Chondrocyte (in vitro differentiated cells): ENCODE data around the gene RNASE7. TPM values are rescaled to one million over a fixed set of nuclear protein-coding genes. Genes with fewer than 3 reads are reported as not detected.

Experiments
- DNase-seq: peaks from one replicate; pipeline ENCODE4 v3.0.0; 2021; ENCODE audit warnings: mixed read lengths, low spot score
- H3K27ac Mint-ChIP-seq: one replicate; pipeline ENCODE4 v1.8.0; 2021; ENCODE audit warnings: mild to moderate bottlenecking, moderate library complexity, mixed read lengths; ENCODE audit not compliant: unreplicated experiment
- H3K27me3 Mint-ChIP-seq: 2 replicates; pipeline ENCODE4 v1.8.0; 2021; ENCODE audit warnings: low read depth, mixed read lengths
- H3K36me3 Mint-ChIP-seq: 2 replicates; pipeline ENCODE4 v1.8.0; 2021; ENCODE audit warnings: low read depth, mixed read lengths
- H3K4me1 Mint-ChIP-seq: 2 replicates; pipeline ENCODE4 v1.8.0; 2021; ENCODE audit warnings: low read depth, mild to moderate bottlenecking, mixed read lengths
- H3K4me3 Mint-ChIP-seq: one replicate; pipeline ENCODE4 v1.8.0; 2021; ENCODE audit warnings: mild to moderate bottlenecking, moderate library complexity, mixed read lengths; ENCODE audit not compliant: unreplicated experiment
- H3K9me3 Mint-ChIP-seq: 2 replicates; pipeline ENCODE4 v1.8.0; 2021; ENCODE audit warnings: low read depth, mixed read lengths
- total RNA-seq: library from RNA; stranded (reverse); gene quantifications from 3 replicates; pipeline ENCODE4 v1.2.1, GENCODE V29; 2021
- TF ChIP-seq, protein P1 (sequence below): fragments of 200-600 bp; sonication (generic); IDR thresholded peaks from 2 replicates; pipeline ENCODE4 v1.5.0; 2021; ENCODE audit warnings: antibody characterized with exemption, mild to moderate bottlenecking, moderate library complexity

The RNASE7 gene
- total RNA-seq, 1 donor from 2014 or later, result not detected

- H3K27ac Mint-ChIP-seq, result no peak overlapping the region
- H3K4me3 Mint-ChIP-seq, result no peak overlapping the region
- H3K9me3 Mint-ChIP-seq, result no peaks in the 10 kb centered on the region
- H3K4me1 Mint-ChIP-seq, result no peaks in the 10 kb centered on the region
- DNase-seq, result no peak
- peaks cover 16% of the 10 kb centered on the region for H3K27me3 Mint-ChIP-seq
- H3K36me3 Mint-ChIP-seq, result no peaks in the 10 kb centered on the region
- TF ChIP-seq, protein P1, sequence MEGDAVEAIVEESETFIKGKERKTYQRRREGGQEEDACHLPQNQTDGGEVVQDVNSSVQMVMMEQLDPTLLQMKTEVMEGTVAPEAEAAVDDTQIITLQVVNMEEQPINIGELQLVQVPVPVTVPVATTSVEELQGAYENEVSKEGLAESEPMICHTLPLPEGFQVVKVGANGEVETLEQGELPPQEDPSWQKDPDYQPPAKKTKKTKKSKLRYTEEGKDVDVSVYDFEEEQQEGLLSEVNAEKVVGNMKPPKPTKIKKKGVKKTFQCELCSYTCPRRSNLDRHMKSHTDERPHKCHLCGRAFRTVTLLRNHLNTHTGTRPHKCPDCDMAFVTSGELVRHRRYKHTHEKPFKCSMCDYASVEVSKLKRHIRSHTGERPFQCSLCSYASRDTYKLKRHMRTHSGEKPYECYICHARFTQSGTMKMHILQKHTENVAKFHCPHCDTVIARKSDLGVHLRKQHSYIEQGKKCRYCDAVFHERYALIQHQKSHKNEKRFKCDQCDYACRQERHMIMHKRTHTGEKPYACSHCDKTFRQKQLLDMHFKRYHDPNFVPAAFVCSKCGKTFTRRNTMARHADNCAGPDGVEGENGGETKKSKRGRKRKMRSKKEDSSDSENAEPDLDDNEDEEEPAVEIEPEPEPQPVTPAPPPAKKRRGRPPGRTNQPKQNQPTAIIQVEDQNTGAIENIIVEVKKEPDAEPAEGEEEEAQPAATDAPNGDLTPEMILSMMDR, result peak; percentile 94
Measured at GRCh38 chr14:21014761-21015190, 27.4 kb upstream of the RNASE7 start.

- Mint-ChIP-seq H3K27me3 (peaks cover 16% of the 10 kb centered on the region), H3K9me3 (no peaks in the 10 kb centered on the region), H3K4me3 (no peak overlapping the region), H3K27ac (no peak overlapping the region), H3K4me1 (no peaks in the 10 kb centered on the region), H3K36me3 (no peaks in the 10 kb centered on the region)
- TF ChIP-seq, protein P1, result no peak
- DNase-seq, result no peak
Measured at GRCh38 chr14:21015312-21015711, 26.9 kb upstream of the RNASE7 start.

DNA sequence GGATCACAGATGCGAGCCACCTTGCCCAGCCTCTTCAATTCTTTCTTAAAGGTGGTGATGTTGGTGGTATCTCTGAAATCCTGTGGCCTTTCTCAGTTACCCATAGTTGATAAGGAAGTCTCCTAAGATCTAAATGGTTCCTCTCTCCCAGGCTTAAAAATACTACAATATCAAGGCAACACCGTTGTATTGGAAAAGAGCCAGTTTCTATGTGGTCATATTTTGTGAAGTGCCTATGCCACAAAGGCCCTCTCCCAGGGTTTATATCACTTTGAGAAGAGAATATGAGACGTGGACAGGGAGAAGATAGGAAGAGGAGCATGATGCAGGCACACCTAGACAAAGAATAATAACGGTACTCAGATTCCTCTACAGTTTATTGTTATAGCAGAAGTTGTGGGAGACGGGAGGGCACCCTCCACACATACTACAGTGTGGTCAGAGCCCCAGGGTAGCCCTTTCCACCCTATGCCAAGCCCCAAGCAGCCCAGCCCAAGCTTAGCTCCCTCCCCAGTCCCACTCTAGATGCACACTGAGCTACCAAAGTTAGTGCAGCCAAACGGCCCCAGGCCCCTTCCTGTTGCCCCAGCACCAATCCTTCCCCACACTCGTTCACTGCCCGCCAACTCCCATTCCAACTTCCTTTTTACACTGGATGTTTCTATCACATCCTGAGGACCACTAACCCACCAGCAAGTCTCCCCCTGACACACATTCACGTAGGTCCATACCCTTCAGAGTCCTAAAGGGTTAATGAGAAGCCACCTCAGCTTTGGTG is 25.6 kb upstream of the RNASE7 start:
- TF ChIP-seq, protein P1, result no peak
- Mint-ChIP-seq H3K27ac (no peak overlapping the region), H3K36me3 (no peaks in the 10 kb centered on the region), H3K4me3 (no peak overlapping the region), H3K9me3 (no peaks in the 10 kb centered on the region), H3K4me1 (no peaks in the 10 kb centered on the region), H3K27me3 (peaks cover 13% of the 10 kb centered on the region)
- DNase-seq, result no peak

DNA sequence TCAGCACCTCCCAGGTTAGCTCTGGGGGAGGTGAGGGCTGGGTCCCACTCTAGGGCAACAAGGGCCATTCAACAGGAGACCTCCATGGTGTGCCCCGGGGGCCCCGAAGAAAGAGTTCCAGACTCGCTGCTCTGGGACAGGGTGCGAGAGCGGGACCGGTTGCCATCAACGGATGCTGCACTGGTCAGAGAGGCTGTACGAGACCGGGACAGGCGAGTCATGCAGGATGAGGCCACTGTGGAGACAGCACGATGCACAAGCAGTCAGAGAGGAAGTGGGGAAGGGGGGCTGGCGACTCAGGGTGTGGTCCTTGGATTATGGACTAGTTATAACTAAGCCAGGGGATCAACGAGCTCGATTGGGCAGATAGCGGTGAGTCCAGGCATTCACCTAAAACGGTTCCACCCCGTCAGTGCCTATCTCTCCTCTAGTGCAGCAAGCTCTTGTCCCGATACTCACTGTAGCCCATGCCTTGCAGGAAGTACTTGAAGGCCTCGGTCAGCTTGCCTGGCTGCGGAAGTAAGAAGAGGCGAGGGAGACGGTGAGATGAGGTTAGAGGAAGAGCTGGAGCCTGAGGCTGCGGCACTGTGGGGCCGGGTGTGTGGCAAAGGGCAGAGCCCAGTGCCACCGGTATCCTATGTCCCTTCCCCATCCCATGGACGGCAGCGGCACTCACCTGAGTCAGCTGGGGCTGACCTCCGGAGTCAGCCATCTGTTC is 24.5 kb upstream of the RNASE7 start:
- TF ChIP-seq, protein P1, result no peak
- Mint-ChIP-seq H3K4me3 (no peak overlapping the region), H3K9me3 (no peaks in the 10 kb centered on the region), H3K27me3 (peaks cover 5% of the 10 kb centered on the region), H3K36me3 (no peaks in the 10 kb centered on the region), H3K4me1 (no peaks in the 10 kb centered on the region), H3K27ac (no peak overlapping the region)
- no peak for DNase-seq

DNA sequence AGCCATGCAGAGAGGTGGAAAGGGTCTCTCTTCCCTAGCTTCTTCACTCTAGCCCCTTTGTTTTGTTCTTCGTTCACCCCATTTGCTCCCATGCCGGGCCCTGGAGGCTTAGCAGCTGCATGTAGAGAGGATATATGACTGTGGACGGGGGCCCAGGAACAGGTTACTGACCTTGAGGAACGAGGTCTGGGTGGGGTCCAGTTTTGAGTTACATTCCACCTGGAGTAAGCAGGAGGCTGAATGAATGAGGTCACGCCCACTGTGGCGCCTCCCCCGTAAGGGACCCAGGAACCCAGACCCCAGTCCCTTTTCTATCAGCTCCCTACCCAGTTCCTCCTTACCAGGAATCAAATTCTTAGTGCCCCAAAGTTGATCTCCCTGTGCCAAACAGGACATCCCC is 23.9 kb upstream of the RNASE7 start:
- peaks cover 2% of the 10 kb centered on the region for H3K27me3 Mint-ChIP-seq
- H3K36me3 Mint-ChIP-seq, result no peaks in the 10 kb centered on the region
- no peaks in the 10 kb centered on the region for H3K9me3 Mint-ChIP-seq
- no peaks in the 10 kb centered on the region for H3K4me1 Mint-ChIP-seq
- TF ChIP-seq, protein P1, result no peak
- H3K27ac Mint-ChIP-seq, result no peak overlapping the region
- H3K4me3 Mint-ChIP-seq, result no peak overlapping the region
- DNase-seq, result no peak
